Fibroblast of lung (primary cell): Measurements from ENCODE around the gene PSMA4.

ENCODE experiments used
- EZH2 ChIP-seq: IDR thresholded peaks from 2 replicates; pipeline ENCODE4 v1.5.1; 2012; ENCODE audit warnings: low read length, control low read depth, mild to moderate bottlenecking; ENCODE audit errors: missing control alignments
- TF ChIP-seq, protein P1 (sequence below), 2 donors: IDR thresholded peaks in 1 of 2; conservative IDR thresholded peaks in 1 of 2; 1 replicate in 1 of 2; 2 replicates in 1 of 2; pipeline ENCODE4 v1.5.1; 2011 to 2012; ENCODE audit warnings: low read length in 2 of 2, control low read depth in 1 of 2, inconsistent platforms in 1 of 2, low read depth in 1 of 2, mild to moderate bottlenecking in 1 of 2

DNA sequence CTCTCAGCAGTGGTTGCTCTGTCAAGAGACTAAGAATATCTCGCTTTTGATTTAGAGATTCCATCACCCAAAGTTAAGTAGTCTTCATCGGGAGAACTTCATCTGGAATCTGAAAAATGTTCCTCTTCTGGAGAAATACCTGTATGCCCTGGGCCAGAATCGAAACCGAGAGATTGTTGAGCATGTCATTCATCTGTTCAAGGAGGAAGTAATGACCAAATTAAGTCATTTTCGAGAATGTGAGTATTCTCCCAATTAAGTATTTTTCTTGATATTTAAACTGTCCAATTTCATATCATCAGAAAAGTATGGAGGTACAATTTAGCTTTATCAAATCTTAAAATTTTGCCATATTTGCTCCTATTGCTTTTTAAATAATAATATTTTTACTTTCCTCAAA is 12.9 kb upstream of the PSMA4 start:
- TF ChIP-seq, protein P1, sequence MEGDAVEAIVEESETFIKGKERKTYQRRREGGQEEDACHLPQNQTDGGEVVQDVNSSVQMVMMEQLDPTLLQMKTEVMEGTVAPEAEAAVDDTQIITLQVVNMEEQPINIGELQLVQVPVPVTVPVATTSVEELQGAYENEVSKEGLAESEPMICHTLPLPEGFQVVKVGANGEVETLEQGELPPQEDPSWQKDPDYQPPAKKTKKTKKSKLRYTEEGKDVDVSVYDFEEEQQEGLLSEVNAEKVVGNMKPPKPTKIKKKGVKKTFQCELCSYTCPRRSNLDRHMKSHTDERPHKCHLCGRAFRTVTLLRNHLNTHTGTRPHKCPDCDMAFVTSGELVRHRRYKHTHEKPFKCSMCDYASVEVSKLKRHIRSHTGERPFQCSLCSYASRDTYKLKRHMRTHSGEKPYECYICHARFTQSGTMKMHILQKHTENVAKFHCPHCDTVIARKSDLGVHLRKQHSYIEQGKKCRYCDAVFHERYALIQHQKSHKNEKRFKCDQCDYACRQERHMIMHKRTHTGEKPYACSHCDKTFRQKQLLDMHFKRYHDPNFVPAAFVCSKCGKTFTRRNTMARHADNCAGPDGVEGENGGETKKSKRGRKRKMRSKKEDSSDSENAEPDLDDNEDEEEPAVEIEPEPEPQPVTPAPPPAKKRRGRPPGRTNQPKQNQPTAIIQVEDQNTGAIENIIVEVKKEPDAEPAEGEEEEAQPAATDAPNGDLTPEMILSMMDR (conservative IDR thresholded peaks at IDR 0.05 in 1 of 2, IDR thresholded peaks at IDR 0.05 in 1 of 2; ENCODE audit: low read depth in 1 of 2, low read length in 2 of 2) = no peak
- no peak for TF ChIP-seq EZH2
